GM21576 (cell line): ENCODE results near the gene PMS2.
A peak's percentile ranks its signal among the peaks of the same experiment; 100 is the strongest.
"Not testable (repeated sequence)": the region's sequence is repeated elsewhere in the genome, so short reads cannot be mapped to it uniquely, and the experiment has no call there.

Experiments
- ATAC-seq: cut with Tn5 transposase; IDR thresholded peaks from one replicate; pipeline ENCODE4 v1.9.1; 2021; ENCODE audit warnings: mild to moderate bottlenecking, moderate library complexity; ENCODE audit not compliant: unreplicated experiment

The PMS2 gene, protein sequence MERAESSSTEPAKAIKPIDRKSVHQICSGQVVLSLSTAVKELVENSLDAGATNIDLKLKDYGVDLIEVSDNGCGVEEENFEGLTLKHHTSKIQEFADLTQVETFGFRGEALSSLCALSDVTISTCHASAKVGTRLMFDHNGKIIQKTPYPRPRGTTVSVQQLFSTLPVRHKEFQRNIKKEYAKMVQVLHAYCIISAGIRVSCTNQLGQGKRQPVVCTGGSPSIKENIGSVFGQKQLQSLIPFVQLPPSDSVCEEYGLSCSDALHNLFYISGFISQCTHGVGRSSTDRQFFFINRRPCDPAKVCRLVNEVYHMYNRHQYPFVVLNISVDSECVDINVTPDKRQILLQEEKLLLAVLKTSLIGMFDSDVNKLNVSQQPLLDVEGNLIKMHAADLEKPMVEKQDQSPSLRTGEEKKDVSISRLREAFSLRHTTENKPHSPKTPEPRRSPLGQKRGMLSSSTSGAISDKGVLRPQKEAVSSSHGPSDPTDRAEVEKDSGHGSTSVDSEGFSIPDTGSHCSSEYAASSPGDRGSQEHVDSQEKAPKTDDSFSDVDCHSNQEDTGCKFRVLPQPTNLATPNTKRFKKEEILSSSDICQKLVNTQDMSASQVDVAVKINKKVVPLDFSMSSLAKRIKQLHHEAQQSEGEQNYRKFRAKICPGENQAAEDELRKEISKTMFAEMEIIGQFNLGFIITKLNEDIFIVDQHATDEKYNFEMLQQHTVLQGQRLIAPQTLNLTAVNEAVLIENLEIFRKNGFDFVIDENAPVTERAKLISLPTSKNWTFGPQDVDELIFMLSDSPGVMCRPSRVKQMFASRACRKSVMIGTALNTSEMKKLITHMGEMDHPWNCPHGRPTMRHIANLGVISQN

DNA sequence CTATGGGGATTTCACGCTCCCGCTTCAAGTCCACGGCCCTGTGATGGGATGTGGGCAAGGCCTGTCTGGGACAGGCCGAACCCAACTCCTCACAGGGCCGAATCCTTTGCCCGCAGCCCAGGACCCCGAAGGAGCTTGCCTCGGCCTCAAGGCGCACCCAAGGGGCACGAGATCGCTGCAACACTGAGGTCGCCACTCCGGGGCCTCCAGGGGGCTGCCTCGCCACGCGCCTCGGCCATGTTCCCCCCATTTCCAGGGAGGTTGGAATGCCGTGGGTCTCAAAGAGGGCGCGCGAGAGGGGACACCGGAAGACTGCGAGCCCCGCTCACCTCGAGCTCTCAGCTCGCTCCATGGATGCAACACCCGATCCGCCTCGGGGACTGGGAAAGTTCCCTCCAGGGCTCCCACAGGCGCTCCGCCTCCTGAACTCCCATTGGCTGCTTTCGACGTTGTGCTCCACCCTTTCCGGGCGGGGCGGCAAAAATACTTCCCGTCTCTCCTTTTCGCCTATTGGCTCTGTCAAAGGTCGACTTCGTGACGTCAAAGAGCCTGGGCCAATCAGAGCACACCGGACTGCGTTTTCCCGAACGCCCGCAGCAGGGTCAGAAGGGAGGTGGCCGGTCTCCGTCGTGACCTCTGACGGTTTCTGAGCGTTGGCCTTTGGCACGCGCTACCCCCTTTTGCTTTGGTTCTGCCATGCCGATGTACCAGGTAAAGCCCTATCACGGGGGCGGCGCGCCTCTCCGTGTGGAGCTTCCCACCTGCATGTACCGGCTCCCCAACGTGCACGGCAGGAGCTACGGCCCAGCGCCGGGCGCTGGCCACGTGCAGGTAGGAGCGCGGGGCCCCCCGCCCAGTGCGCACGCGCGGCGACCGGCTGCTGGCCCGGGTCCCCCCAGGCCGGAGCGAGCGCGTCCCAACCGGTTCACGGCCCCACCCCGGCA is at the start of gene PMS2, which contains the start of gene AIMP2:
Gene PMS2 (minus strand): TSS at position 382 of the 944 bp plus-strand sequence. CDS start 30 bp downstream, at position 352.
Gene AIMP2 (plus strand): TSS at position 605 of the 944 bp plus-strand sequence. CDS start 92 bp downstream, at position 697.
- ATAC-seq, result peak; percentile 91

DNA sequence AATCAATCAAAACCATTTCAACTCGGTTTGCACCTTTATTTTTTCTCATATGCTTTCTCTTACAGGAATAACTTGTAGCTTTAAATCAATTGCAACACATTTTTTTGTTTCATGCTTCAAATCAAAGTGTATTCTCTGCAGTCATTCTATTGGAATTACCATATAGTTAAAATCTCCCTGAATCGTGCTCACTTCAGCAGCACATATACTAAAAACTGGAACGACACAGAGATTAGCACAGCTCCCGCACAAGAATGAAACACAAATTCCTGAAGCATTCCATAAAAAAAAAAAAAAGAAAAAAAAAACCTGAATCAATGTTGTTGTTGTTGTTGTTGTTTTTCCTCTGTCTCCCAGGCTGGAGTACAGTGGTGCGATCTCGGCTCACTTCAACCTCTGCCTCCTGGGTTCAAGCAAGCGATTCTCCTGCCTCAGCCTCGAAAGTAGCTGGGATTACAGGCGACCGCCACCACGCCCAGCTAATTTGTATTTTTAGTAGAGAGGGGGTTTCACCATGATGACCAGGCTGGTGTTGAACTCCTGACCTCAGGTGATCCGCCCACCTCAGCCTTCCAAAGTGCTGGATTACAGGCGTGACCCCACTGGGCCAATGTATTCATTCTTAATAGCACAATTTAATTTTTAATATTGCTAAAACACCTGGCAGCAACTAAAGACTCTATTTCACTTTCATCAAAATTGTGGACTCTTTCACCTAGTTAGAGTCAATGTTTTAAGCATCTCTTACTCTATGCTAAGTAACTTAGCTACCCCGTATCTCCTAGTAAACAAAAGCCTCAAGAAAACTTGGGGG is 48.7 kb upstream of the PMS2 start:
- no peak for ATAC-seq

DNA sequence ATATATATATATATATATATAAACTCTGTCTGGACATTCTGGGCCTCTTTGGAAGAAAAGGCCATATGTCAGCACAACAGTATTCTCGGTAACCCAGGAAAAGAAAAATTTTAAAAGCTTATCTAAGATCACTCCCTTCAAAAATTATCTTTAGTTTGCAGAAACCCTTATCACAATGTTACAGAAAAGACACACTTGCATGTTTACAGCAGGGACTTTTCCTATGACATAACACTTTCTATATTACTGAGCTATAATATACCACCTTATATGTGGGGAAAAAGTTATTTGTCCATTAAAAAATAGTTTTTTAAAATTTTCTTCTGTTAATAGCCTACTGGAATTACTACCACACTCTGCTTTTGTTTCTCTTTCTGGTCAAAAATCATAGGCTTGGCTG is 47.8 kb upstream of the PMS2 start:
- no peak for ATAC-seq

DNA sequence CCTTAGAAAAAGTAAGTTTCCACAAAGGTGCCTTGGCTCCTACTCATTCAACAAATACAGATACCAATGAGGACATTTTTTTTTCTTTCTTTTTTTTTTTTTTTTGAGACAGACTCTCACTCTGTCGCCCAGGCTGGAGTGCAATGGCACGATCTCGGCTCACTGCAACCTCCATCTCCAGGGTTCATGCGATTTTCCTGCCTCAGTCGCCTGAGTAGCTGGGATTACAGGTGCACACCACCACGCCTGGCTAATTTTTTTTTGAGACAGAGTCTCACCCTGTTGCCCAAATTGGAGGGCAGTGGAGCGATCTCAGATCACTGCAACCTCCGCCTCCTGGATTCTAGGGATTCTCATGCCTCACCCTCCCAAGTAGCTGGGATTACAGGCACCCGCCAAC is 42.3 kb upstream of the PMS2 start:
- ATAC-seq, result not testable (repeated sequence)

DNA sequence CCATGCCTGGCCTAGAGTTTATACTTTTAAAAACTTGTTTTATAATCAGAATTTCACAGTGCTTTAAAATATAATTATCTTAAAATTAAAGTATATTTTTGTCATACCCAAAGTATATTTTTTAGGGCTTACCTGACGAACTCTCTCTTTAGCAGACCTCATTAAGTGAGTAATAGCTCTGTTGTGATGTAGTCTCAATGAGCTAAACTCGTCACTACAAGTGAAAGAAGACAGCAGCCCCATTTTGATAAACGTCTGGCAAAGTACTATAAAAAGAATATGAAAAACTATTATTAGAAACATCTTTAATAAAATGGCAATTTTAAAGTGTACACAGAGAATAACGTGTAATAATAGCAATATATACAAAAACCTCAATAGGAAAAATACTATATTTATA is 40.9 kb upstream of the PMS2 start:
- ATAC-seq, result no peak

DNA sequence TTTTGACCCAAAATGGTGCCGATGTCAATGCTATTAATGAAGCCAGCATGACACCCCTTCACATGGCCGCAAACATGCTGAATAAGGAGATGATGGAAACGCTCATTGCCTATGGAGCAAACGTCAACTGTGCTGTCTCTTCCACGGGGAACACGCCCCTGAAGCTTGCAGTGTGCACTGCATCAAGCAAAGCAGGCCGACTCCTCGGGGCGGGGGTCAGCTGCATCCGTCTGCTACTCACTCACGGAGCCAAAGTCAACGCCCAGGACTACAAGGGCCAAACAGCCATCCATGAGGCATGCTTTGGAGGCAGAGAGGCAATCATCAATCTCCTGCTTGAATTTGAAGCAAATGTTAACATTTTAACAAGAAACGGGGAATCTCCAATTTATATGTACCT is 26.8 kb upstream of the PMS2 start:
- no peak for ATAC-seq

DNA sequence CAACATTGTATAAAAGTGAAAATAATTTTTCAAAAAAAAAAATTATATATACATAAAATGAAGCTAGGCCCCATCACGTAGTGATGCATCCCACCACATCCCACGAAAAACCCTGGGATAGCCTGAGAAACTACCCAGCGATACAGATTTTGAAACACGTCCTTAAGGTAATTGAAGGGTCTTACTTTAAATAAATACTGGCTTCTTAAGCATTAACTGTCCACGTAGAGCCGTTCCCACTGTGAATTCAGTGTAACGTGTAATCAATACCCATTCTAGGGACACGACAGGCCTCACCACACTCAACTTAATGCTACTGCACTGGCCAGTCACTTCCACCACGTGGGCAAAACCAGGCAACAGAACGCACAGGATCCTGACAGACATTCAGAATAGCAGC is 26.3 kb upstream of the PMS2 start:
- no peak for ATAC-seq

DNA sequence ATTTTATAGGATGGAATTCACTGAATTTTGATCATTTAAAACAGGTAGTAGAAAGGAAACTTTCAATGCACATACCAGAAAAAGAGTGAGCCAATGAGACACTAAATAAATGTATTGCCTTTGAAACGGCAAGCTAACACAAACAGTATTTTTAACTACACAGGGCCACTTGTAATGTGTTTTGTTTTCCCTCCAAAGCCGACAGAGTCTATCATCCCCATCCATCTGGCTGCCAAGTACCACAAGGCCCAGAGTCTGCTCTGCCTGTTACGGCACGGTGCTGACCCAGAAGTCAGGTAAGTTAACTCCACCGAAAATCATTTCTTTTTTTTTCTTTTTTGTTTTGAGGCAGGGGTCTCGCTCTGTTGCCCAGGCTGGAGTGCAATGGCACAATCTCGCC is 23.8 kb upstream of the PMS2 start:
- no peak for ATAC-seq

DNA sequence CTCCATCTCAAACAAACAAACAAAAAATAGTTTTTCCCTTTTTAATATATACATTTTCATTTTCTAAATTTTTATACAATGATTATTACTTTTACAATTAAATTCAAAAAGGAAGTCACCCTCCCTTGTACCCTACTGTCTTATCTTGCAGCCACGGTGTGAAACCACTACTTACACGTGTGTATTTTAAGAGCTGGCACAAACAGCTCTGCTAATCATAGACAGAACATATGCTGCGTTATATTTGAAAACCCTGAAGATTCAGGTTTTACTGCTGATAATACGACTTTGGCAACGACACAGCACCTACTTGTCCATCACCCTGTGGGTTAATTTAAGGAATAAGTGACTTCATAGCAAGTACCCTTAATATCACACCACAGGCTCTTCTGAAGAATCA is 23.3 kb upstream of the PMS2 start:
- no peak for ATAC-seq

DNA sequence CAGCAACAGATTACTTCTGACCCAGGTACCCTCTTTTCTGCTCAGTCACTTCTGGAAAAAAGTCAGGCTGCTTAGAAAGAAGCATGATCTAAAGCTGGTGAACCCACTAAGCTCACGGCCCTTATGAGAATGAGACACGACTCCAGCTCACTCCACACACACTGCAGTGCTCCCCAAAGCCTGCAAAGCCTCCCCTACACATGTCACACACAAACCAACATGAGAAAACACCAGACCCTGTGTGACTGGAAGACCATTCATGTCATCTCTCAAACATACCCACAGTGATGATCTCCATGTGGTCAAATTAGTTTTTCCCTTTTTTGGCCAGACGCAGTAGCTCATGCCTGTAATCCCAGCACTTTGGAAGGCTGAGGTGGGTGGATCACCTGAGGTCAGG is 22.7 kb upstream of the PMS2 start:
- no peak for ATAC-seq

DNA sequence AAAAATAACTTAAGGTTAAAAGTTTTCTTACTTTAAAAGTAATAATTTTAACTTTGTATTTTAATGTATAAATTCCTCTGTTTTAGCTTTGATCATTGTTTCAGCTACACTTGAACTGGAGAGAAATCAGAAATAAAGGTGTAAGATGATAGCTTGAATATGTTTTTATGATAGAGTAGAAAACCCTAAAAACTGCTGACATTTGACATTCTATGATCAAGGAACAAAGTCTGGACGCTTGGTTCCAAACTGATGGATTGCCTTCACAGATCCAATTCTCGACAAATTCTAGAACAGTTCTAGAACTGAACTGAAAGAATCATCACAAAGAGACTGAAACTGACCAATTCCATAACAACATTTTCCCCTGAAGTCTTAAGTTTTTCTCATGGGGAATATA is 22.1 kb upstream of the PMS2 start, which contains the start of gene ANKRD61:
Gene ANKRD61 (plus strand): TSS at position 389 of the 400 bp plus-strand sequence. CDS start 0 bp downstream, at position 389.
- no peak for ATAC-seq

DNA sequence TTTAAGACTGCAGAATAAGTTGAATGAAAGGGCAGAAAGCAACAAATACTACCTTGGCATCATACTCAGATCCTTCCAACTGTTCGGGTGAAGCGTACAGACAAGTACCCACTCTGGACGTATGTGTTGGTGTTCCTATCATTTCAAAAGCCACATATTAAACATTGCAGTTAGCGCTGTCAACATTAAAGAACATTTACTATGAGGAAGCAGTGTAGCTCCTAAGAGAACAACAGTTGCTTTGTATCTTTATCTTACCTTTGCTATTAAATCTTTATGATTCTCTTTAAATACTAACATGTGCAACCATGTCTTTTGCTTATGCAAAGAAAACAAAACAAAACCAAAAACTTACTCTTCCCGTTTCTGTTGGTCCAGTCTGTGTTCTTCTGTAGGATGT is 19.7 kb upstream of the PMS2 start:
- ATAC-seq, result no peak

DNA sequence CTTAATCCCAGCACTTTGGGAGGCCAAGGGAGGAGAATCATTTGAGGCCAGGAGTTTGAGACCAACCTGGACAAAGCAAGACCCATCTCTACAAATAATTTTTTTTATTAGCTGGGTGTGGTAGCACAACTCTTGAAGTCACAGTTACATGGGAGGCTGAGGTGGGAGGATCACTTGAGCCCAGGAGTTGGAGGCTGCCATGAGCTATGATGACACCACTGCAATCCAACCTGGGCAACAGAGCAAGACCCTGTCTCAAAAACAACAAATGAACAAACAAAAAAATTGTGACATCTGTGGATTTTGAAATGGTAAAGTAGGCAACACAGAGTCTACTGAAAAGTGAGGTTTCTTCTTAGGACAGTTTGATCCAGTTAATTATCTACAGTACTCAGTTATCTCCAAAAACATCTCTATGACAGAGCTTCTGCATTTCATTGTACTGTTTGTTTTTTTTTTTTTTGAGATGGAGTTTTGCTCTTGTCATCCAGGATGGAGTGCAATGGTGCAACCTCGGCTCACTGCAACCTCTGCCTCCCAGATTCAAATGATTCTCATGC is 19.0 kb upstream of the PMS2 start:
- ATAC-seq, result no peak

DNA sequence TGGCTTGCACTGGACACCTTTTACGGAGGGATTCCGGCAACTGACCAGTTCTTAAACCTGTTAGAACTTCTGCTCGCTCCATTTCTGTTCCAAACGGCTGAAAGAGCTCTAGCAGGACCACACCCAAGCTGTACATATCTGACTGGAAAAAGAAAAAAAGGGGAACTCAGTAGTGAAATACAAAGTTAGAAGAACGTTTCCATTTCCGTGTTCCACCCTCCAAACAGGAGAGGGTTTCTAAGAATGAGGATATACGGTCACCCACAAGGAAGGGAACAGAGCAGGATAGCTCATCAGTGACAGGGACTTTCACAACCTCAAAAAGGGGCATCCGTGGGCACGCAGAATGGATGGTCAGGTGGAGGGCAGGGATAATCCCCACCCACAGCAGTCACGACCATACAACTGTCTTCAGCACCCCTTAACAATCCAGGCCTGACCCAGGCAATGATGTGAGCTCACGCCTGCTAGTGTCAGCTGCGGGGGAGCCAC is 18.0 kb upstream of the PMS2 start:
- ATAC-seq, result no peak

DNA sequence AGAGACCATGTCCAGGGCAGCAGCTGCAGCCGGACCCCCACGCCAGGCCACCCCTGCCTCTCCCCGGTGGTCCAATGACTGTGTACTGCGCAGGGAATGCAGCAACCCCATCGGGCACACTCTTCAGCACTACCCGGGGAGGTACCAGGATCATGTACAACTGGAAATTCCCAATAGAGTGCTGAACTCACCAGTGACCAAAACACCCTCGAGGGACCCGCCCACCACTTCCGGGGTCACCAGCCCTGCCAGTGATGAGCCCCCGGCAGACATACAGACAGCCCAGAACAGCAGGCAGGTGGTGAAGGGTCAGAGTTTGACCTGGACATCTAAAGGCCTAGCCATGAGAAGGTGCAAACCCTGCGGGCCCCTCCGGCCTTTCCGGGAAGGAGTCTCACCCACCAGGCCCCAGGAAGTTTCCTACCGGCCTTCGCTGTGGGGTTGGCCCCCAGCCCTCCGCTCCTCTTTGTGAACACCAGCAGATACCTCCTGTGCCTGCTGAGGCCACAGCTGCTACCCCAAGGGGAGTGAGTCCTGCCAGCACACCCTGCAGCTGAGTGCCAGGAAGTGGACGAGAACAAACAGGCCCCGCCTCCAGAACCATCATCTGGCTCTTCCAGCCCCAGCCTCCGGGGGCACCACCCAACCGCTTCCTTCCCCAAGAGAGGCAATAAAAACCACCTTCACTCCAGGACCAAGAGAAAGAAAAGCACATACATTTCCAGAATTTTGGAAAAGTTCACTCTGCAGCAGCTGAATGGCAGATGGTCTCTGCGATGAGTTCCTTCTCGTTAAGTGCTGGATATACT is 17.4 kb upstream of the PMS2 start:
- ATAC-seq, result peak; percentile 86

DNA sequence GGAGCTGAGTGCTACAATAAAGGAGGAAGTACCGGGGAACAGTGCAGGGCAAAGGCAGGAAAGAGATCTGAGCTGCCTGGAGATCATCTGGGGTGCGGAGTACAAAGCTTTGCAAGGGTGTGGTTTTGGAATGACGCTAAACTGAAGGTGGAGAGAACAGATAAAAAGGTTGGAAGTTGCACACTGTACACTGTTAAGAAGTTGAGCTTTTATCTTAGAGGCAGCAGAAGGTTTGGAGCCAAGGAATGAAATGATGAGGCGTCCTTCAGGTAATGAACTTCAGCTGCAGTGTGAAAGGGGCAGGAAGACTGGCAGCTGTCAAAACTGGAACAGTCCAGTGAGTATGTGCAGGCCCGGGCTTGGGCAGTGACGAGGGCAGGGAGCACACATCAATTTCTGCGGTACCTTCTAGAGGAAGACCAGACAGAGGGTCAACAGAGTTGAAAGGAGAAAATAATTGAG is 15.2 kb upstream of the PMS2 start:
- ATAC-seq, result no peak

DNA sequence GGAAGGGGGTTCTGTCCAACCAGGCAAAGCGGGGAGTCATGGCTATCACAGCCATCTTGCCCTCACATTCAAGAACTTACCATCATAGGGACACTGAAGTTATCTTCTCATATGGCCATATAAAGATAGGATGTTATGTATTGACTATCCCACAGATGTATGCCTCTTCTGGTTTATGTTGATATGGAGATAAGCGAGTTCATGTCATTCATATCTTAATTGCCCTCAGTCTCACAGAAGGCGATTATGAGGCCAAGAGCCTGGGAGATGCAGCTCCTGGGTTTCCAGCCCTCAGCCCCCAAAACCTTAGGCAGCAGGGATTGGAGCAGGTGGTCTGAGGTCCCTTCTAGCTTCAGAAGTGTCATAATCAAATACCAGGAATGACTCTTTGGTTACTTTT is 13.9 kb upstream of the PMS2 start:
- no peak for ATAC-seq
